A549 (cell line): ENCODE measurements around the gene KCNH2. TPM values are rescaled to one million over a fixed set of nuclear protein-coding genes. Genes with fewer than 3 reads are reported as not detected.
A peak's percentile ranks its signal among the peaks of the same experiment; 100 is the strongest.

Experiments
- ATAC-seq, 2 experiments: fragments of 200-7000 bp in 1 of 2; fragments of >200 bp in 1 of 2; cut with Nextera tagmentation in 1 of 2; cut with Tn5 transposase in 1 of 2; 3 replicates each; pipeline versions ENCODE4 v1.8.0 to v1.9.1; 2018 to 2020; ENCODE audit warnings: mild to moderate bottlenecking in 1 of 2, moderate library complexity in 1 of 2
- CTCF ChIA-PET: fragments of 300-600 bp; sonication (Branson Sonifier 250); formaldehyde crosslinking; extraction: SDS; loops from one replicate; lab custom pipeline; 2021; ENCODE audit warnings: antibody characterized with exemption, inconsistent platforms; lab: Yijun Ruan, JAX
- POLR2A ChIA-PET: fragments of 350-600 bp; formaldehyde crosslinking; extraction: SDS; loops from one replicate; lab custom pipeline; 2021; ENCODE audit warnings: antibody characterized with exemption, inconsistent platforms; lab: Yijun Ruan, JAX
- DNase-seq, 2 experiments: peaks; one replicate each; pipeline versions ENCODE4 v3.0.0 to v3.0.0-alpha.2; 2011 to 2016; ENCODE audit warnings: low read depth in 1 of 2, low spot score in 1 of 2
- FAIRE-seq: peaks from 2 replicates; lab custom pipeline; 2011; peaks lifted over from hg19 to GRCh38; lab: Jason Lieb, UNC
- H3K27ac ChIP-seq, 2 experiments: fragments of >200 bp; sonication (Bioruptor Twin); formaldehyde crosslinking; 3 replicates each; pipeline ENCODE4 v1.5.1; 2016 to 2017
- H3K4me1 ChIP-seq: fragments of >200 bp; sonication (Bioruptor Twin); formaldehyde crosslinking; 3 replicates; pipeline ENCODE4 v1.6.1; 2016
- H3K4me2 ChIP-seq: fragments of >200 bp; sonication (Bioruptor Twin); formaldehyde crosslinking; 3 replicates; pipeline ENCODE4 v1.6.1; 2016
- H3K4me3 ChIP-seq: fragments of >200 bp; sonication (Bioruptor Twin); formaldehyde crosslinking; 3 replicates; pipeline ENCODE4 v1.5.1; 2016
- H3K9me3 ChIP-seq: fragments of >200 bp; sonication (Bioruptor Twin); formaldehyde crosslinking; 3 replicates; pipeline ENCODE4 v1.6.1; 2016
- BHLHE40 ChIP-seq: IDR thresholded peaks from 2 replicates; pipeline ENCODE4 v1.6.1; 2012; ENCODE audit warnings: low read depth, low read length, inconsistent platforms
- CBX8 ChIP-seq: fragments of 200-600 bp; sonication (generic); IDR thresholded peaks from 2 replicates; pipeline ENCODE4 v1.6.1; 2016
- CEBPB ChIP-seq, 2 experiments: fragments of >200 bp in 1 of 2; sonication (Bioruptor Twin) in 1 of 2; formaldehyde crosslinking in 1 of 2; IDR thresholded peaks; 2 replicates each; pipeline ENCODE4 v1.6.1; 2012 to 2016
- CHD2 ChIP-seq: fragments of 150-350 bp; IDR thresholded peaks from 2 replicates; pipeline ENCODE4 v1.6.1; 2014; ENCODE audit warnings: low read length; ENCODE audit not compliant: partially characterized antibody
- CHD4 ChIP-seq: fragments of 200-600 bp; sonication (generic); IDR thresholded peaks from 2 replicates; pipeline ENCODE4 v1.6.1; 2016; ENCODE audit warnings: antibody characterized with exemption, mild to moderate bottlenecking, borderline replicate concordance
- EHMT2 ChIP-seq: fragments of 200-600 bp; sonication (generic); IDR thresholded peaks from 2 replicates; pipeline ENCODE4 v1.6.1; 2016; ENCODE audit warnings: antibody characterized with exemption, low read depth, mild to moderate bottlenecking, moderate library complexity
- HDAC2 ChIP-seq: fragments of 200-600 bp; sonication (generic); IDR thresholded peaks from 2 replicates; pipeline ENCODE4 v1.6.1; 2016
- HES2 ChIP-seq: fragments of >200 bp; sonication (Bioruptor Twin); formaldehyde crosslinking; IDR thresholded peaks from 2 replicates; pipeline ENCODE4 v1.6.1; 2016
- HEYL ChIP-seq: fragments of 250-450 bp; sonication (Bioruptor Pico); IDR thresholded peaks from 2 replicates; pipeline ENCODE4 v1.8.0; 2021; ENCODE audit warnings: mild to moderate bottlenecking, moderate library complexity
- HOXB13 ChIP-seq: fragments of 250-450 bp; sonication (Bioruptor Pico); IDR thresholded peaks from 2 replicates; pipeline ENCODE4 v1.5.0; 2020; ENCODE audit warnings: low read depth, mild to moderate bottlenecking, moderate library complexity
- HOXB5 ChIP-seq: fragments of 250-450 bp; sonication (Bioruptor Pico); IDR thresholded peaks from 2 replicates; pipeline ENCODE4 v1.5.0; 2020; ENCODE audit warnings: mild to moderate bottlenecking, moderate library complexity
- JUNB ChIP-seq: fragments of >200 bp; sonication (Bioruptor Twin); formaldehyde crosslinking; IDR thresholded peaks from 2 replicates; pipeline ENCODE4 v1.6.1; 2016
- KDM1A ChIP-seq: fragments of 200-600 bp; sonication (generic); IDR thresholded peaks from 2 replicates; pipeline ENCODE4 v1.6.1; 2016; ENCODE audit warnings: low read depth, mild to moderate bottlenecking
- MAZ ChIP-seq: fragments of 150-350 bp; IDR thresholded peaks from 2 replicates; pipeline ENCODE4 v1.6.1; 2014; ENCODE audit warnings: antibody characterized with exemption, low read depth, low read length, borderline replicate concordance
- NFE2L2 ChIP-seq: fragments of 150-350 bp; conservative IDR thresholded peaks from 2 replicates; pipeline ENCODE4 v1.6.1; 2014; ENCODE audit warnings: low read length
- NPAS2 ChIP-seq: fragments of 250-450 bp; sonication (Bioruptor Pico); IDR thresholded peaks from 2 replicates; pipeline ENCODE4 v1.8.0; 2022; ENCODE audit warnings: mild to moderate bottlenecking, moderate library complexity, borderline replicate concordance
- POLR2AphosphoS2 ChIP-seq: conservative IDR thresholded peaks from 2 replicates; pipeline ENCODE4 v1.6.1; 2012; ENCODE audit warnings: low read length, improper control_type of control experiment, inconsistent platforms
- RARB ChIP-seq: fragments of 250-450 bp; sonication (Bioruptor Pico); IDR thresholded peaks from 2 replicates; pipeline ENCODE4 v1.8.0; 2021; ENCODE audit warnings: mild to moderate bottlenecking, moderate library complexity
- RCOR1 ChIP-seq: fragments of 150-350 bp; IDR thresholded peaks from 2 replicates; pipeline ENCODE4 v1.6.1; 2014; ENCODE audit warnings: antibody characterized with exemption, low read length, low read depth
- TP53 ChIP-seq: fragments of 250-450 bp; sonication (Bioruptor Pico); IDR thresholded peaks from 2 replicates; pipeline ENCODE4 v1.5.0; 2021; ENCODE audit warnings: mild to moderate bottlenecking, moderate library complexity
- ZSCAN20 ChIP-seq: fragments of 250-450 bp; sonication (Bioruptor Pico); IDR thresholded peaks from 2 replicates; pipeline ENCODE4 v1.8.0; 2022; ENCODE audit warnings: mild to moderate bottlenecking, moderate library complexity
- WGBS: methylation state at CpG from one replicate; pipeline ENCODE4 v1.1.6; 2017; ENCODE audit errors: missing lambda C conversion rate; 5-methylcytosine and 5-hydroxymethylcytosine counted together
- polyA plus RNA-seq, 4 experiments: library from polyadenylated mRNA; depleted of rRNA in 3 of 4; stranded (reverse); fragments of >200 nt; fragmentation: RNase III in 1 of 4; extraction: RNeasy Plus Mini Kit Qiagen cat#74134 plus additional on column Dnase treatment in 1 of 4; gene quantifications; 2 replicates in 3 of 4; 3 replicates in 1 of 4; pipeline ENCODE4 v1.2.3, GENCODE V29; 2011 to 2017
- TF ChIP-seq, protein P1 (sequence below): fragments of 200-600 bp; sonication (generic); IDR thresholded peaks from 2 replicates; pipeline ENCODE4 v1.6.1; 2016; ENCODE audit warnings: antibody characterized with exemption, mild to moderate bottlenecking, moderate library complexity
- TF ChIP-seq, protein P2 (sequence below): fragments of 150-350 bp; IDR thresholded peaks from 2 replicates; pipeline ENCODE4 v1.6.1; 2014; ENCODE audit warnings: low read depth, mild to moderate bottlenecking, low read length
- TF ChIP-seq, protein P3 (sequence below): IDR thresholded peaks from 2 replicates; pipeline ENCODE4 v1.6.1; 2012; ENCODE audit warnings: low read depth, borderline replicate concordance

KCNH2 gene
- polyA plus RNA-seq, 2 of the 4 experiments (the other 2 are of a cell fraction), result 0.26 to 0.41 TPM

DNA sequence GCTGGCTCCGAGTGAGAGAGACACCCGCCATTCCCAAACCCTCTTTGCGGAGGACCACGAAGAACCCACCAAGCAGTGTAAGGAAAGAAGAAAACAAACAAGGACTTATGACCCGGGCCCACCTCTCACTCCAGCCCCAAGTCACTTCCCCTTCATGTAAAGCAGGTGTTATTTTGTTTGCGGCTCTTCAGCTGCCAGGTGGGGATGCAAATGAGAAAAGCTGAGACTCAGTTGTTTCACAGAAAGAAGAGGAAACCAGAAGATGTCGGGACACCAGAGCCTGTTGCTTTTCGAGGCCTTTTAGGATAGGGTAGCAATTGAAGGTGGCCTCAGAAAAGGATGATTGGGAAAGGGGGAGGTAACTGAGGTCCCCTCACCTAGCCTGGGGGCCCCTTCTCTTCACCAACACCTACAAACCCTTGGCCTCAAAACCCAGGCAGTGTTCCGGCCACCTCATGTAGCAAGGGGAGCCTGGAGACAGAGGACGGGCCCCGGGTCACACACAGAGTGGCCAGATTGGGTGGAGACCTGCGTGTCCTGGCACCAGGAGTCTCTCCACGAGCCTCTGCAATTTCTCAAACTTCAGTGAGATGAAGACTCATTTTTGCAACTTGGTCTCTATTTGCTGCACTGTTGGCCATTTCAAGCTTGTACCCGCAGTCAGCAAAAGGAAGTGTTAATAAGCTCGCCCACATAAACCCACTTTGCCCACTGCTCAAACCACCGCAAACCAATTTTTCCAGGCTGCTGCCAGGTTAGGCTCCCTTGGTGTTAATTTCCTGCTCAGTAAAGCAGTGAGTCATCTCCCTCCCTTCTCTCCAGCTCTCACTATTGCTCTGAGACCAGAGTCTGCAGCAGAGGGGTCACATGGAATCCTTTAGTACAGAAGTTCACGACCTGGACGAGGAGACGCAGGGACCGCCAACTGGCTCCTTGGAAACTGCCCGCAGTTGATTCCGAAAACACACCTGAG, 80.3 kb downstream of the KCNH2 start:
- Histone ChIP-seq H3K27ac (no peak overlapping the region), H3K4me2 (no peak overlapping the region; the same call in 2 of the 3 replicates), H3K4me3 (no peak overlapping the region), H3K9me3 (peaks cover 11% of the 10 kb centered on the region; the same call in 1 of the 3 replicates), H3K4me1 (no peaks in the 10 kb centered on the region)
- TF ChIP-seq, protein P1, sequence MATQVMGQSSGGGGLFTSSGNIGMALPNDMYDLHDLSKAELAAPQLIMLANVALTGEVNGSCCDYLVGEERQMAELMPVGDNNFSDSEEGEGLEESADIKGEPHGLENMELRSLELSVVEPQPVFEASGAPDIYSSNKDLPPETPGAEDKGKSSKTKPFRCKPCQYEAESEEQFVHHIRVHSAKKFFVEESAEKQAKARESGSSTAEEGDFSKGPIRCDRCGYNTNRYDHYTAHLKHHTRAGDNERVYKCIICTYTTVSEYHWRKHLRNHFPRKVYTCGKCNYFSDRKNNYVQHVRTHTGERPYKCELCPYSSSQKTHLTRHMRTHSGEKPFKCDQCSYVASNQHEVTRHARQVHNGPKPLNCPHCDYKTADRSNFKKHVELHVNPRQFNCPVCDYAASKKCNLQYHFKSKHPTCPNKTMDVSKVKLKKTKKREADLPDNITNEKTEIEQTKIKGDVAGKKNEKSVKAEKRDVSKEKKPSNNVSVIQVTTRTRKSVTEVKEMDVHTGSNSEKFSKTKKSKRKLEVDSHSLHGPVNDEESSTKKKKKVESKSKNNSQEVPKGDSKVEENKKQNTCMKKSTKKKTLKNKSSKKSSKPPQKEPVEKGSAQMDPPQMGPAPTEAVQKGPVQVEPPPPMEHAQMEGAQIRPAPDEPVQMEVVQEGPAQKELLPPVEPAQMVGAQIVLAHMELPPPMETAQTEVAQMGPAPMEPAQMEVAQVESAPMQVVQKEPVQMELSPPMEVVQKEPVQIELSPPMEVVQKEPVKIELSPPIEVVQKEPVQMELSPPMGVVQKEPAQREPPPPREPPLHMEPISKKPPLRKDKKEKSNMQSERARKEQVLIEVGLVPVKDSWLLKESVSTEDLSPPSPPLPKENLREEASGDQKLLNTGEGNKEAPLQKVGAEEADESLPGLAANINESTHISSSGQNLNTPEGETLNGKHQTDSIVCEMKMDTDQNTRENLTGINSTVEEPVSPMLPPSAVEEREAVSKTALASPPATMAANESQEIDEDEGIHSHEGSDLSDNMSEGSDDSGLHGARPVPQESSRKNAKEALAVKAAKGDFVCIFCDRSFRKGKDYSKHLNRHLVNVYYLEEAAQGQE, result no peak
- TF ChIP-seq, protein P2, sequence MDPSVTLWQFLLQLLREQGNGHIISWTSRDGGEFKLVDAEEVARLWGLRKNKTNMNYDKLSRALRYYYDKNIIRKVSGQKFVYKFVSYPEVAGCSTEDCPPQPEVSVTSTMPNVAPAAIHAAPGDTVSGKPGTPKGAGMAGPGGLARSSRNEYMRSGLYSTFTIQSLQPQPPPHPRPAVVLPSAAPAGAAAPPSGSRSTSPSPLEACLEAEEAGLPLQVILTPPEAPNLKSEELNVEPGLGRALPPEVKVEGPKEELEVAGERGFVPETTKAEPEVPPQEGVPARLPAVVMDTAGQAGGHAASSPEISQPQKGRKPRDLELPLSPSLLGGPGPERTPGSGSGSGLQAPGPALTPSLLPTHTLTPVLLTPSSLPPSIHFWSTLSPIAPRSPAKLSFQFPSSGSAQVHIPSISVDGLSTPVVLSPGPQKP, result no peak
- no peak for TF ChIP-seq EHMT2
- TF ChIP-seq HES2, result no peak
- TF ChIP-seq RCOR1, result no peak
- TF ChIP-seq BHLHE40, result no peak
- no peak for TF ChIP-seq NFE2L2
- no peak for TF ChIP-seq TP53
- DNase-seq (no peak), FAIRE-seq (no peak), ATAC-seq (peak in 1 of 2 experiments; percentile 23; a peak in 3 of 6 replicates)
- POLR2A ChIA-PET, result no interaction called here
- WGBS, result 39% methylated on average over 22 of the region's 22 CpGs
- CTCF ChIA-PET, result interaction anchor here (0.5 to 4.9 kb wide), 51 partner anchors 9 to 563 kb away, joined by 3 to 54 read pairs (median 5); partner anchors contain the start of genes AOC1 and ATG9B

GRCh38 chr7:150896562-150897209, 81.4 kb downstream of the KCNH2 start:
- no peak for ATAC-seq
- Histone ChIP-seq H3K27ac (no peak overlapping the region), H3K4me1 (no peaks in the 10 kb centered on the region), H3K9me3 (peaks cover 11% of the 10 kb centered on the region; the same call in 1 of the 3 replicates), H3K4me3 (no peak overlapping the region), H3K4me2 (no peak overlapping the region)
- whole genome bisulfite sequencing, result 6% methylated on average over 10 of the region's 10 CpGs
- CTCF ChIA-PET, result interaction anchor here (4.9 kb wide), 1 partner anchor 17 kb away, joined by 54 read pairs; no protein-coding TSS in a partner anchor
- POLR2A ChIA-PET, result no interaction called here
- FAIRE-seq, result no peak
- DNase-seq, result no peak
- TF ChIP-seq, protein P3, sequence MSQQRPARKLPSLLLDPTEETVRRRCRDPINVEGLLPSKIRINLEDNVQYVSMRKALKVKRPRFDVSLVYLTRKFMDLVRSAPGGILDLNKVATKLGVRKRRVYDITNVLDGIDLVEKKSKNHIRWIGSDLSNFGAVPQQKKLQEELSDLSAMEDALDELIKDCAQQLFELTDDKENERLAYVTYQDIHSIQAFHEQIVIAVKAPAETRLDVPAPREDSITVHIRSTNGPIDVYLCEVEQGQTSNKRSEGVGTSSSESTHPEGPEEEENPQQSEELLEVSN, result no peak
- TF ChIP-seq HOXB5 (CRISPR knock-in tag) (no peak), HEYL (CRISPR knock-in tag) (no peak), RARB (CRISPR knock-in tag) (no peak), ZSCAN20 (no peak), HOXB13 (CRISPR knock-in tag) (no peak), KDM1A (no peak), NPAS2 (CRISPR knock-in tag) (no peak), MAZ (no peak), CBX8 (no peak), POLR2AphosphoS2 (no peak), JUNB (no peak), CEBPB (IDR thresholded peaks at IDR 0.05) (no peak), CHD4 (no peak), CHD2 (no peak), HDAC2 (no peak), BHLHE40 (no peak)
- TF ChIP-seq, protein P1, result no peak
